Dermis blood vessel endothelial cell (primary cell): ENCODE measurements around the gene OLAH. TPM values are rescaled to one million over a fixed set of nuclear protein-coding genes. Genes with fewer than 3 reads are reported as not detected.

Experiments used
- DNase-seq: peaks from one replicate; pipeline ENCODE4 v3.0.0; 2010
- total RNA-seq: library from RNA; depleted of rRNA; stranded (reverse); fragments of >200 nt; gene quantifications from 2 replicates; pipeline ENCODE4 v1.2.3, GENCODE V29; 2014

Gene OLAH
- total RNA-seq, 1 donor from 2014 or later: 0.51 TPM

DNA sequence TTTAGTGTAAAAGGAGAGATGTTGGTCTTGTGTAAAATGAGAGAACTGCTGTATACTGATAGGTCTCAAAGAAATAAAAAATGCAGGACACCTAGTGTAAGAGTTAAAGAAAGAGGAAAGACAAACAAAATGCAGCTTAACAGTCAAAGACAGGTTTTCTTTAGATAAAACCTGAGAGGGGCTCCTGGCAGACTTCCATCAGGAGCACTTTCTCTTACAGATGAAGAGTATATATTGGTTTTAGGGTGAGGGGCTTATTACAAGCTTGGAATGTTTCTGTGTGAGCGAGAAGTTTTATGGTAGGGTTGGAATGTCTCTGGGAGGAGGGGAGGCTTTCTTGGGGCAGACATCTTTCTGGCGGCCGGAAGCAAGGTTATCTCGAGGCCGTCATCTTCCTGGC is 28.6 kb downstream of the OLAH start:
- DNase-seq: no peak

DNA sequence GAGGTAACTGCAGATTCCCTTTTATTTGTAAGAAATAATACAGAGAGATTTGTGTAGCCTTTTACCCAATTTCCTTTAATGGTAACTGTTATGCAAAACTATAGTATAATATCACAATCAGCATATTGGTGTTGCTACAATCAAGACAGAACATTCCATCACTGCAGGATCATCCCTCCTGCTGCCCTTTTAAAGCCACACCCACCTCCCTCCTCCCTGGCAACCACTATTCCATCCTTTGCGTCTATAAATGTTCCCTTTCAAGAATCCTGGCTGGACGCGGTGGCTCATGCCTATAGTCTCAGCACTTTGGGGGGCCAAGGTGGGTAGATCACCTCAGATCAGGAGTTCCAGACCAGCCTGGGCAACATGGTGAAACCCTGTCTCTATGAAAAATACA is 31.7 kb downstream of the OLAH start:
- DNase-seq: no peak

DNA sequence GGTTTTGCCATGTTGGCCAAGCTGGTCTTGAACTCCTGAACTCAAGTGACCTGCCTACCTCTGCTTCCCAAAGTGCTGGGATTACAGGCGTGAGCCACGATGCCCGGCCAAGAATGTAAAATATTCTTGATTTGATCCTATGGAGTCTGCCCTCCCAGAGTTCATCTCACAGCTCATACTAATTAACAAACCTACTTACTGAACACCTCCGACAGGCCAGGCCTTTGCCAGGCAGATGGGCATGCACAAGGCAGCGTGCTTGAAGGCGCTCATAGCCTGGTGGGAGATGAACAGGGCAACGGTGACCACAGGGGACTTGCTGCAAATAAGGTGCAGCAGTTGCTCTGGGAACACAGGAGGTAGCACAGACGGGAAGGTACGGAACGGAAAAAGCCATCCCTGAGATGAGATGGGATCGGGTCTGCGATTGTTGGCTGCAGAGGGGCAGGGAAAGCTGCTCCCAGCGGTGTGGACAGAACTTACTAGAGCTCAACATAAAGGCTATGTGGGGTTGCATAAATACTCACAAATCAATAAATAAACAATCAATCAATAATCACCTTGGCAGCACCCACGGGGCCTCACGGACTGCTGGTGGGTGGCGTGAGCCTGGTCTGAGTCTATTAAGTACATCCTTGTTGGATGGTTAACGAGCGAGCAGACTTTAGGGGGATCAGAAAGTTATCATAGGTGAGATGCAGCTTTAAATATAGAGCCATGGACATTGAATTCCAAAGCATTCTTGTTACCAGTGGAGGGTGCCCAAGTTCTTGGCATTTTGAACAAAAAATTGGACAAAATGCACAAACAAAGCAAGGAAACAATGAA is 40.1 kb downstream of the OLAH start:
- DNase-seq: no peak

DNA sequence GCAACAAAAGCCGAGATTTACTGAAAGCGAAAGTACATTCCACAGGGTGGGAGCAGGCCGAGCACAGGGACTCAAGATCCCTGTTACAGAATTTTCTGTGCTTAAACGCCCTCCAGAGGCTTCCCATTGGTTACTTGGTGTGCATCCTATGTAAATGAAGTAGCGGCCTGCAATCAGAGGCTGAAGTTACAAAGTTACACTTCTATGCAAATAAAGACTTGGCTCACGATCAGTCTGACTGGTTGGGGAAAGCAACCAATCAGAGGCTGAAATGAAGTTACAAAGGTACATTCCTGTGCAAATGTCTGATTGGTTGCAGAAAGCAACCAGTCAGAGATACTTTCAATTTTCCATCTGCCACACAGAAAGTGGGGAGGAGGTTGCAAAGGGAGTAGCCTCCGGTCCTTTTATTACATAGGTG is 40.8 kb downstream of the OLAH start:
- peak; percentile 98 for DNase-seq

DNA sequence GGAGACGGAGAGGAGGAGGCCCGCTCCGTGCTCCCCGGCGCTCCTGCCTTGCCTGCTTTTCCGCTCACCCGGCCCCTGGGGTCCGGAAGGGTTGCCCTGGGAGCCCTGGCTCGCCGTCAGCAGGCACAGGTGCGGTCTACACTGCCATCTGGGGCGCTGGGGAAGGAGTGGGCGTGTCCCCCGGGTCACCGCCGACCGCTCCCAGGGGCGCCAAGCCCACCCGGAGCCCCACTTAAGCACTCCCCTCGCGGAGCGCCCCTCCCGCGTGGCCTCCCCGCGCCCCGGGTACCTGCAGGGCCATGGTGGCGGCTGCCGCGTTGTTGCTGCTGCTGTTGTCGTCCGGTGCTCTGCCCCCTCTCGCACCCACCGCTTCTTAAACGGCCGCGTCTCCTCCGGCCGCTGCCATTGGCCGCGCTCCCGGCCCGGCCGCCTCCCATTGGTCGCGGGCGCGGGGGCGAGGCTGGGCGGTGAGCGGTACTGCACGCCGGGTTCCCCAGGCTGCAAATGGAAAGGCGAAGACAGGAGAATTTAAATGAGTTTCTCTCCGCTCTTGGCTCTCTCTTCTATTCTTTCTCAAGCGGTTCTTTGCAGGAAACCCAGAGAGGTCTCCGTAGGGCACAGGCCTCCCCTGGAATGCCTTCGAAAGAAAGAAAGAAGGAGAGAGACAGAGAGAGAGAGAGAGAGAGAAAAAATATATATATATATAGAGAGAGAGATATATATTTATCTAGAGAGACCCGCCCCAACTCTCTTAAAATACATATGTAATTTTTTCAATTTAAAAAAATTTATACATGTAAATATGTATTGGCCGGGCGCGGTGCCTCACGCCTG is 44.9 kb downstream of the OLAH start, which contains the start of gene ACBD7:
Gene ACBD7 (minus strand): TSS at position 349 of the 834 bp plus-strand sequence. CDS start 48 bp downstream, at position 301.
- peak; percentile 87 for DNase-seq

DNA sequence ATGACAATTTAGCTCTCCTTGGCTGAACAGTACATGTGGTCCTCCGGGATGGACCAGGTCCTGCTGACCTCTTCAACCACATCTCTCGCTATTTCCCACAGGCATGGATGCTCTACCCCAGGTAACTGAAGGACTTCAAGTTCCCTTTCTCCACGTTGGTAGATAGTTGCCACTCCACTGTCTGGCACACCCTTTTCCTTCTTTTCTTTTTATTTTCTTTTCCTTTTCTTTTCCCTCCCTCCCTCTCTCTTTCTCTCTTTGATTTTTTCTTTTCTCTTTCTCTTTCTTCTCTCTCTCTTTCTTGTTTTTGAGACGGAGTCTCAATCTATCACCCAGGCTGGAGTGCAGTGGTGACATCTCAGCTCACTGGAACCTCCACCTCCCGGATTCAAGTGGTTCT is 47.7 kb downstream of the OLAH start:
- DNase-seq: no peak

DNA sequence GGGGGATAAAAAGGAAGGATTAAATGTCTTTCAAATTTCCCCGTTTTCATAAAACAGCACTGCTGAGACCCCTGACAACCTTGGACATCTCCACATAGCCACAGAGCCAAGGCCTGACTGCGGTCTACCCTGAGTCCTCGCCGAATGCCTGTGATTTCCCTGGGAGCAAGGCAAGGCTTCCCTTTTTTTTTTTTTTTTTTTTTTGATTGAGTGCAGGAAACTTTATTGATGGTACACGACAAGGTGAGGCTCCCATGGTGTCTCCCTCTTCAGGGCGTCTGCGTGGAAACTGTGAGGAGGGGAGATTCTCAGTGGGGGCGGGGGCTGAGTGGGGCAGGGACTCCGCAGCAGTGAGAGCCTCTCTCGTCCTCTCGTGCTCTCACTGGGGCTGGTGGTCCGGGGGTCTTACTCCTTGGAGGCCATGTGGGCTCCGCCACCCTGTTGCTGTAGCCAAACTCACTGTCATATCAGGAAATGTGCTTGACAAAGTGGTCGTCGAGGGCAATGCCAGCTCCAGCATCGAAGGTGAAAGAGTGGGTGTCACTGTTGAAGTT is 49.2 kb downstream of the OLAH start:
- DNase-seq: no peak

DNA sequence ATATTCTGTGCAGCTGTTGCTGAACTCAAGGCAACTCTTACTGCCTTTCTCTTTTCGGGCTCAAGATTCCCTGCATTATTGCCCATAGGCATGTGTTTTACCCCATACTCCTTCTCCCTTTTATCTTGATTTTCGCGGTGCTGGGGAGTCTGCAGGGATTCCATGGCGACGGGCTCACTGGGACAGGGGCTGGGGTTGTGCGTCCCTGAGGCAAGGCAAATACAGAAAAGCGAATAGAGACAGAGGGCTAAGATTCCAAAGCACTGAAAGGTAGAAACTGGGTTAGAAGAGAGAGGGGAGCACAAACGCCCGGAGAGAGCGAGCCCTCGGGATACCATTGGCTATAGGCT is 52.9 kb downstream of the OLAH start:
- no peak for DNase-seq

DNA sequence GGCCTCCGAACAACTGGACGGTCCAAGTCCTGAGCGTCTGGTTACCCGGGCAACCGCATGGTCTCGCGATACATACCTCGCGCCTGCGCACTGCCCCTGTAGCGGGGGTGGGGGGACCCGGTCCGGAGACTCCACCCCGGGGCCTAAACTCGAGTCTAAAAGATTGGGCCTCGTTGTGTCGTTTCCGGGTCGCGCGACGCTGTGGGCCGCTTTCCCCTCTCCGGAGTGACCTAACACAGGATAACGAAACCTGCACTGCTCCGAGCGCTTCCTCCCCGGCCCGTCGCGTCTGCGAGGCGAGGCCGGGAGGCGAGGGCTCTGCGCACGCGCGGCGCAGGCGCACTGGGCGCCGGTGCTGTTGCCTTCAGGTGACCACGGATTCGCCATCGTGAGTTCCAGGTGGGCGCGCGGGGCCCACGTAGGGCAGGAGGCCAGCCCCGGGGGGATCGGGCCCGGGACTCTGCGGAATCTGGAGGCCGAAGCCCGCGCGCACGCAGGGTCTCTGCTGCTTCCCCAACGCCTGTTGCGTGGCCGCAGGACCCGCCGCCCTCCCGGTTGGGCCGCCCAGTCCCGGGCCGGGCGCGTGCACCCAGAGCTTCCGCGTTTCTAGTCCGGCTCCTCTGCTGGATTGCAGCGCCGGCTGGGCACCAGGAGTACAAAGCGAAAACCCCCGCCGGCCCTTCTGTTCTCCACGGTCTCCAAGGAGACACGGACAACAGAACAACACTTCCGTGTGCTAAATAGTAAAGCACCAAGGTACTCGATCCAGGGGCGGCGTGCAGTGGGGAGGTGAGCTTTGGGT is 53.5 kb downstream of the OLAH start, which contains the start of gene RPP38:
Gene RPP38 (plus strand): TSS at position 345 of the 802 bp plus-strand sequence. CDS start 5,960 bp downstream, outside the sequence.
- DNase-seq: peak; percentile 97

DNA sequence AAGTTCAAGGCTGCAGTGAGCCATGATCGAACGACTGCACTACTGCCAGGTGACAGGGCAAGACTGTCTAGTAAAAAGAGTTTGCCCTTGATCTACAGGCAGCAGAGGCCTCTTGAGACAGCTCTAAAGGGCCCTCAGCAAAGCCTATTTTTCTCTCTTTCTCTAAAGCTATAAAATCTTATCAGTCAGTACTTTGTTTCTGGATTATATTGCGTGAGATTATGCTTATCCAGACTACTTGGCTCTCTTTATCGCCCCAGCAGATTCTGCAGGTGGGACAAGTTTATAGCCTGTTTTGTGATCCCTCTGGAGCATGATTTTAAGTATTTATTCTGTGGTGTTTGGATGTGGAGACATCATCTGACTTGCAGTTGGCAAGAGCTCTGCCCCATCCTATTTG is 56.1 kb downstream of the OLAH start:
- no peak for DNase-seq

DNA sequence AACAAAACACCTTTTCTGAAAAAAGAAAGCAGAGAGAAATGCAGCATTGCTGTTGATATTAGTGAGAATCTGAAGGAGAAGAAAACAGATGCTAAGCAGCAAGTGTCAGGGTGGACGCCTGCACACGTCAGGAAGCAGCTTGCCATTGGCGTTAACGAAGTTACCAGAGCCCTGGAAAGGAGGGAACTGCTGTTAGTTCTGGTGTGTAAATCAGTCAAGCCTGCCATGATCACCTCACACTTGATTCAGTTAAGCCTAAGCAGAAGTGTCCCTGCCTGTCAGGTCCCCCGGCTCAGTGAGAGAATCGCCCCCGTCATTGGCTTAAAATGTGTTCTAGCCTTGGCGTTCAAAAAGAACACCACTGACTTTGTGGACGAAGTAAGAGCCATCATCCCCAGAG is 59.8 kb downstream of the OLAH start:
- no peak for DNase-seq

DNA sequence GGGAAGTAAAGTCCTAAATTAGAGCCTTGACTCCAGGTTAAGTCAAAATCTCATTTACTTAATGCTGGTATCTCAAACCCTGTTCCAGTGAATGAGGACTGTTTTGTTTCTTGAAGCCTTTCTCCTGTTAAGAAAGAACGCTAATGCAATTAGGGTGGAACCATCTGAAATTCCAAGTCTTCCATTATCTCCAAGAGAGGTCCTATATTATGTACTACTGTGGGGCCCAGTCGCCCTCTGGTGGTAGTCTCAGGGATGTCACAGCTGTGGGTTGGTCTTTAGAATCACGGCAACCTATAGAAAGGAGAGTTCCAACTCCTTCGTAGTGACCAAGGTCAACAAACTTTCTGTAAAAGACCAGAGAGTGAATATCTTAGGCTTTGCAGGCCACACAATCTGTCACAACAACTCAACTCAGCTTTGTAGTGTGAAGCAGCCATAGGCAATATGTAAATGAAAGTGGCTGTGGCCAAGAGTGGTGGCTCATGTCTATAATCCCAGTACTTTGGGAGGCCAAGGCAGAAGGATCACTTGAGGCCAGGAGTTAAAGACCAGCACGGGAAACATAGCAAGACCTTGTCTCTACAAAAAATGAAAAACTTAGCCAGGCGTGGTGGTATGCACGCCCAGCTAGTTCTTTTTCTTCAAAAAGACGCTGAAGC is 62.7 kb downstream of the OLAH start:
- DNase-seq: peak; percentile 85

DNA sequence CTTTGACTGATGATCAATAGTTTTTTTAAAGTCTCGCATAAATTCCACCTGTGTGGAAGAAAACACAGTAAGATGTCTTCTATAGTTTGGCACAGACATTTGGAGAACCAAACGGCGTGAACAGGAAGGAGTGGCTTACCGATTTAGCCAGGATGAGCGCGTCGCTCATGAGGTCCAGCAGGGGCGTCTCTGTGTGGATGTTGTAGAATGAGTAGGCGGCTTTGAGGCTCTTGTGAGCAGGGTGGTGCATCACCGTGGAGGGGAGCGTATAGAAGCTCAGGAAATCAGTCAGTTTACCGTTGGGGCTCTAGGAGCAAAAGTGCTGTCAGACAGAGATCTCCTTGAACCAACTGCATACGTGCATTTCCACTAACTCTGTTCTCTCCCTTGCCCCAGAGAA is 68.9 kb downstream of the OLAH start:
- DNase-seq: no peak

DNA sequence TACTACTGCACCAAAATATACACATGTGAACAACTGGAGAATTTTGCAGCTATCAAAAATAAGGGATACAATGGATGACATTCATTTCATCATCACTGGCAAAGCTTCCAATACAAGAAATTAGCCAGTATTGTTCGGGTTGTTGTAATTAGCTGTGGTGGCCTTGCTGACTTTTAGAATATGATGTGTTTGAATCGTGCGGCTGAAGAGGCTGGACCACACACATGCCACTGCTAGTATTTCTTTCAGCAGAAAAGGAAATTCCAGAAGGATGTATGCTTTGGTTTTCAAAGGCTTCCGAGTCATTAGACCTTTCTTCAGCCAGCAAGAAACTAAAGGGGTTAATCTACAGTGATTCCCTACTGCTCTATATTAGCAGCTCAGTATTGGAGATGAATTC is 70.0 kb downstream of the OLAH start:
- DNase-seq: peak; percentile 24

DNA sequence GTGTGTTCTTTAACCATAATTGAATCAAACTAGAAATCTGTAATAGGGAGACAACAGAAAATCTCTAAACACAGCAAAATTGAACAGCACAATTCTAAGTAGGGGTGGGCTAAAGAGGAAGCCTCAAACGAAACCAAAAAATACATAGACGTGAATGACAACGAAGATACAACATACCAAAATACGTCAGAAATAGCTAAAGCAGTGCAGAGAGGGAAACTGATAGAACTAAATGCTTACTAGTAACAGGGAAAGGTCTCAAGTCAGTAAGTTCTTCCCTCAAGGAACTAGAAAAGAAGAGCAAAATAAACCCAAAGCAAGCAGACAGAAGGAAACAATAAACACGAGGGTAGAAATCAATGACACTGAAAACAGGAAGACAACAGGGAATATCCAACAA is 72.5 kb downstream of the OLAH start:
- no peak for DNase-seq

DNA sequence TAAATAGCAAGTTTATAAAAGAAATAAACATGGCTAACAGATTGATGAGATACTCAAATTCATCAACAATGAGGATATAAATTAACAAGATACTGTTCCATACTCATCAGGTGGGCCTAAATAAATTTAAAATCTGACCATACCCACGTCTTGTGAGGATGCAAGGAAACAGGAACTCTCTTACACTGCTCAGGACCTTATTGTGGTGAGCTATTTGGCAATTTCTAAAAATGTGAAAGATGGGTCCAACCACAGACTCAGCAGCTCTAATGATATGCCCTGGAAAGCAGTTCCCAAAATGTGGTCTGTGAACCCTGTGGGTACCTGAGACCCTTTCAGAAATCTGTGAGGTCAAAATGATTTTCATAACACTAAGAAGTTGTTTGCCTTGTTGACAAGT is 74.9 kb downstream of the OLAH start:
- no peak for DNase-seq

DNA sequence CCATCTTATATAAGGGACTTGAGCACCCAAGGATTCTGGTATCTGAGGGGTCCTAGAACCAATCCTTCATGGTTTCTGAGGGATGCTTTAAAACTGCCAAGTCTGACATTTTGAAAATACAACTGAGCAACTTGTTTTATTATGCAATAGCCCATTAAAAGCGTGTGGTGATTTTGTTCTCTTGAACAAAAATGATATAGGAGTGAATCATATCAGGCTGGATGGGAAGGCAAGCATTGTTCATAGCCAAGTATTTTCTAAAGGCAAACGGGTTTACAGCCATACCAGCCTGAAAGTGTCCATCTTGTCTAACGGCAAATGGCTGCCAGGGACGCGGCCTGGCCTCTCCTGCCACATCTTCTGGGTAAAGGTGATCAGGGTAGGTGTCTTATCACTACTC is 76.8 kb downstream of the OLAH start:
- no peak for DNase-seq

DNA sequence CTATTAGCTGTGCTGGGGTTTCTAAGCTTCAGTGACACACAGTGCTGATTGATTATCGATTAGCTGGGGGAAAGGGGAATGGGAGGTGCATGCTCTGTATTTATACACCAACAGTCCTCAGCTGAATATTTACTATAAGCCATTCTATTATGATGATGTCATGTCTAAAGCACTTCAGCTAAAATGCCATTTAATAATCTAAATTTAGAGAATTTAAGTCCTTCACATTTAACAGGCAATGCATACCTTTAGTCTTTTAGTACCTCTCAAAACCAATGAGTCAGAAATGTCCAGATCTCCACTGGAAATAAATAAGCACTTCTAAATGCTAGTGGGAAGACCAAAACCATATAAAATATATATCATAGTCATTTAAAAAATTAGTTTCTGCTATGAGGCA is 78.0 kb downstream of the OLAH start:
- DNase-seq: no peak

DNA sequence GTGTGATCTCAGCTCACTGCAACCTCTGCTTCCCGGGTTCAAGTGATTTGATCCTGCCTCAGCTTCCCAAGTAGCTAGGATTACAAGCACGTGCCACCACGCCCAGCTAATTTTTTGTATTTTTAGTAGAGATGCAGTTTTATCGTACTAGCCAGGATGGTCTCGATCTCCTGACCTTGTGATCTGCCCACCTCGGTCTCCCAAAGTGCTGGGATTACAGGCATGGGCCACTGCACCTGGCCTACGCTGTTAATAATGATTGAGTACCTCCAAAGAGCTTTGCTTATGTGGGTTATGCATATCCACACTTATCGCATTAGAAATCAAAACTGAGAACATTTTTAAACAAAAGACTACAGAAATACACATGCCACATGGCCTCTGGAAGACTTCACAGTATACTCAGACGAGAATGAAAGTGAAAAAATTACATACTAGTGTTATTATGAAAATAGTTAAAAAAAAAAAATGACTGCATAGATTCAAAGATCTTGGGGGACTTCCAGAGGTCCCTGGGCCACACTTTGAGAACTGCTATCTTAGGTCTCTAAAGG is 78.8 kb downstream of the OLAH start:
- DNase-seq: no peak
